ENCODE results near the gene USP25. TPM values are rescaled to one million over a fixed set of nuclear protein-coding genes. Genes with fewer than 3 reads are reported as not detected.

Gene USP25
- total and polyA plus RNA-seq, 2 of the 8 experiments (the other 6 are each of a cell fraction or from before 2014, with no cell fraction given): 11.2 to 48.1 TPM

- Histone ChIP-seq H2AK5ac (ENCODE audit: low read depth, low read length) (no peak overlapping the region), H3K56ac (replicated peaks; ENCODE audit: insufficient read length, low read depth, low read length) (no peak overlapping the region), H3K9me3 (ENCODE audit: insufficient read depth in 2 of 2, low read depth in 1 of 2, low read length in 1 of 2) (no peaks in the 10 kb centered on the region), H2BK15ac (ENCODE audit: low read length) (no peak overlapping the region), H3K14ac (ENCODE audit: insufficient read length) (no peak overlapping the region), H2BK5ac (ENCODE audit: low read depth, low read length) (no peak overlapping the region), H3K4me3 (ENCODE audit: extremely low read depth in 1 of 4, insufficient read depth in 2 of 4, low read depth in 3 of 4, low read length in 4 of 4) (no peak overlapping the region), H3K23ac (ENCODE audit: insufficient read length) (no peak overlapping the region), H2AFZ (ENCODE audit: low read length) (no peak overlapping the region), H3K4me1 (replicated peaks in 1 of 4; ENCODE audit: control insufficient read depth in 3 of 4, insufficient read depth in 4 of 4, low read length in 3 of 4) (peaks cover 4 to 33% (median 13%) of the 10 kb centered on the region in 4 experiments), H3K27me3 (replicated peaks in 1 of 4; ENCODE audit: control insufficient read depth in 3 of 4, extremely low read depth in 1 of 4, insufficient read depth in 3 of 4, low read length in 3 of 4) (no peaks in the 10 kb centered on the region), H3K4ac (replicated peaks; ENCODE audit: insufficient read length, low read depth, low read length) (no peak overlapping the region), H3K9ac (replicated peaks in 1 of 4; ENCODE audit: extremely low read depth in 1 of 4, low read depth in 3 of 4, low read length in 3 of 4) (no peak overlapping the region), H3K23me2 (ENCODE audit: low read depth, low read length) (no peaks in the 10 kb centered on the region), H3K27ac (ENCODE audit: low read depth, low read length) (no peak overlapping the region), H3K18ac (ENCODE audit: extremely low read depth, low read length) (no peak overlapping the region), H2BK20ac (ENCODE audit: low read length) (no peak overlapping the region), H3K79me2 (ENCODE audit: control insufficient read depth in 1 of 2, insufficient read depth in 2 of 2, low read length in 2 of 2) (peaks cover 26 to 100% of the 10 kb centered on the region in 2 experiments), H4K91ac (replicated peaks; ENCODE audit: insufficient read length, low read length) (no peak overlapping the region), H4K20me1 (replicated peaks in 1 of 2; ENCODE audit: control insufficient read depth in 1 of 2, insufficient read depth in 2 of 2, low read length in 2 of 2) (peaks cover 17 to 26% of the 10 kb centered on the region in 2 experiments), H3K79me1 (ENCODE audit: low read depth, low read length) (peaks cover 12% of the 10 kb centered on the region; the same call in 1 of the 2 replicates), H2BK120ac (replicated peaks; ENCODE audit: low read depth, low read length) (no peak overlapping the region), H4K5ac (ENCODE audit: insufficient read length, low read depth, low read length) (no peak overlapping the region), H4K8ac (ENCODE audit: extremely low read depth, insufficient read depth, low read length) (no peak overlapping the region), H3K4me2 (ENCODE audit: insufficient read depth in 1 of 2, low read depth in 2 of 2, low read length in 2 of 2) (no peak overlapping the region), H3K36me3 (ENCODE audit: control insufficient read depth in 2 of 4, insufficient read depth in 4 of 4, low read length in 3 of 4) (no peaks in the 10 kb centered on the region), H2BK12ac (ENCODE audit: low read depth, low read length) (no peak overlapping the region)
- 94% methylated on average over 1 of the region's 1 CpG; no CpG with 5 or more reads in 1 of the 2 experiments for WGBS, 2 experiments (ENCODE audit: extremely low coverage in 1 of 2, insufficient coverage in 1 of 2, insufficient read length in 1 of 2, insufficient replicate concordance in 2 of 2, low coverage in 1 of 2, low lambda C conversion rate in 2 of 2, missing lambda C conversion rate in 1 of 2)
- ChIA-PET POLR2A (ENCODE audit: partially characterized antibody) (interaction anchor here (3.8 kb wide), 1 partner anchor 12 kb away, joined by 24 read pairs; the partner anchor contains the start of gene USP25), CTCF (ENCODE audit: partially characterized antibody) (interaction anchor here (0.9 kb wide), 1 partner anchor 10 kb away, joined by 4 read pairs; no protein-coding TSS in a partner anchor)
- TF ChIP-seq BCL11A (IDR thresholded peaks at IDR 0.05; ENCODE audit: low read depth in 2 of 2, low read length in 2 of 2) (no peak), HDAC2 (IDR thresholded peaks at IDR 0.05; ENCODE audit: borderline replicate concordance in 1 of 2, low read depth in 2 of 2, low read length in 2 of 2) (no peak), EZH2 (IDR thresholded peaks at IDR 0.05; ENCODE audit: low read depth, low read length, severe bottlenecking) (no peak), ATF3 (IDR thresholded peaks at IDR 0.05; ENCODE audit: insufficient read depth, low read depth, low read length) (no peak), CEBPB (IDR thresholded peaks at IDR 0.05; ENCODE audit: low read depth, low read length) (no peak), POU5F1 (IDR thresholded peaks at IDR 0.05; ENCODE audit: low read depth, low read length) (no peak), POLR2A (IDR thresholded peaks at IDR 0.05; ENCODE audit: control extremely low read depth in 1 of 2, low read depth in 2 of 2, low read length in 2 of 2) (no peak), TAF1 (IDR thresholded peaks at IDR 0.05; ENCODE audit: low read depth, low read length) (no peak), JUND (IDR thresholded peaks at IDR 0.05; ENCODE audit: low read length) (no peak), MAX (IDR thresholded peaks at IDR 0.05) (no peak)
- DNase-seq (ENCODE audit: low read depth in 1 of 2, low spot score in 2 of 2): no peak
- no peak for FAIRE-seq
Observed at GRCh38 chr21:15741510-15741909, 11.7 kb downstream of the USP25 start.

Data from H1 (cell line).